GM12865 (cell line): Measurements from ENCODE around the gene FUBP1.

Experiments
- DNase-seq: peaks from one replicate; pipeline ENCODE4 v3.0.0; 2010; ENCODE audit warnings: low read depth
- H3K4me3 ChIP-seq: 2 replicates; pipeline ENCODE4 v1.5.1; 2011; ENCODE audit warnings: mild to moderate bottlenecking, low read depth, low read length, control low read depth
- TF ChIP-seq, protein P1 (sequence below): IDR thresholded peaks from 2 replicates; pipeline ENCODE4 v1.5.1; 2011; ENCODE audit warnings: low read length, control low read depth, low read depth, inconsistent platforms; ENCODE audit not compliant: insufficient read depth; ENCODE audit errors: missing control alignments

Gene FUBP1

GRCh38 chr1:77958850-77959249, 20.0 kb downstream of the FUBP1 start:
- TF ChIP-seq, protein P1, sequence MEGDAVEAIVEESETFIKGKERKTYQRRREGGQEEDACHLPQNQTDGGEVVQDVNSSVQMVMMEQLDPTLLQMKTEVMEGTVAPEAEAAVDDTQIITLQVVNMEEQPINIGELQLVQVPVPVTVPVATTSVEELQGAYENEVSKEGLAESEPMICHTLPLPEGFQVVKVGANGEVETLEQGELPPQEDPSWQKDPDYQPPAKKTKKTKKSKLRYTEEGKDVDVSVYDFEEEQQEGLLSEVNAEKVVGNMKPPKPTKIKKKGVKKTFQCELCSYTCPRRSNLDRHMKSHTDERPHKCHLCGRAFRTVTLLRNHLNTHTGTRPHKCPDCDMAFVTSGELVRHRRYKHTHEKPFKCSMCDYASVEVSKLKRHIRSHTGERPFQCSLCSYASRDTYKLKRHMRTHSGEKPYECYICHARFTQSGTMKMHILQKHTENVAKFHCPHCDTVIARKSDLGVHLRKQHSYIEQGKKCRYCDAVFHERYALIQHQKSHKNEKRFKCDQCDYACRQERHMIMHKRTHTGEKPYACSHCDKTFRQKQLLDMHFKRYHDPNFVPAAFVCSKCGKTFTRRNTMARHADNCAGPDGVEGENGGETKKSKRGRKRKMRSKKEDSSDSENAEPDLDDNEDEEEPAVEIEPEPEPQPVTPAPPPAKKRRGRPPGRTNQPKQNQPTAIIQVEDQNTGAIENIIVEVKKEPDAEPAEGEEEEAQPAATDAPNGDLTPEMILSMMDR: no peak
- no peak overlapping the region for H3K4me3 ChIP-seq
- DNase-seq: no peak

- TF ChIP-seq, protein P1: no peak
- H3K4me3 ChIP-seq: no peak overlapping the region
- DNase-seq: no peak
Measured at GRCh38 chr1:77958391-77958790, 20.5 kb downstream of the FUBP1 start.

DNA sequence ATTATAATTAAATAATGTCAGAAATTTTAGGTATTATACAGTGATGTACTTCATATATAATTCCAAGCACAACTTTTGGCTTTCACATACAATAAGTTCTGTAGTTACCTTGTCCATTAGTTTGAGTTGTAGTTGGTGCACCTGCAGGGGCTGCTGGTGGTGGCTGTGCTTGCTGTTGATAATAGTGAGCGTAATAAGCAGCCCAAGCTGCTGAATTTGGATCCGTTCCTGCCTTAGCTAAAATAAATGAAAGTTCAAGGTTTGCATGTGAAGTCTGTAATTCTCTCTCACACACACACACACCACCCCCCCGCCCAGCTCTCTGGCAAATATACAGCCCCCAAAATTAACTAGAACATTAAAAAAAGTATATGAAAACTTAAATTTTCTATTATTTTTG, 22.4 kb downstream of the FUBP1 start:
- H3K4me3 ChIP-seq: no peak overlapping the region
- DNase-seq: no peak
- TF ChIP-seq, protein P1: no peak

- H3K4me3 ChIP-seq: no peak overlapping the region
- TF ChIP-seq, protein P1: no peak
- no peak for DNase-seq
Measured at GRCh38 chr1:77955709-77956108, 23.2 kb downstream of the FUBP1 start.

DNA sequence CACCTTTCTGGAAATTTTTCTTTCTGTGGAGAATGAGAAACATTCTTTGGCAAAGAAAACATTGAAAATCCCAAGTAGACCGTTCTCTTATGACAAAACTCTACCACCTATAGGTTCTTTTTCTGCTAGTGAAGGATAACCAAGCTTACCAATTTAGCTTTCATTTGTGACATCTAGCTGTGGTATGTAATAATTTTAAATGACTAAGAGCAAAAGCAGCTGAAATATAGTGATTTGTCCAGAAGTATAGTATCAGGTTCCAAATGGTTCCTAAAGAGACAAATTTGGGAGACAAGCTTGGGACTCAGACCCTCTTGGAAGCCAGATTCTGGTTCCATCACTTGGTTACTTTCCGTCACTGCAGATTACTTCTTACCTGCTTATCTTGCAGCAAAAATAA, 24.4 kb downstream of the FUBP1 start:
- TF ChIP-seq, protein P1: no peak
- no peak overlapping the region for H3K4me3 ChIP-seq
- DNase-seq: no peak

- no peak overlapping the region for H3K4me3 ChIP-seq
- TF ChIP-seq, protein P1: no peak
- no peak for DNase-seq
Measured at GRCh38 chr1:77953907-77954306, 25.0 kb downstream of the FUBP1 start.

DNA sequence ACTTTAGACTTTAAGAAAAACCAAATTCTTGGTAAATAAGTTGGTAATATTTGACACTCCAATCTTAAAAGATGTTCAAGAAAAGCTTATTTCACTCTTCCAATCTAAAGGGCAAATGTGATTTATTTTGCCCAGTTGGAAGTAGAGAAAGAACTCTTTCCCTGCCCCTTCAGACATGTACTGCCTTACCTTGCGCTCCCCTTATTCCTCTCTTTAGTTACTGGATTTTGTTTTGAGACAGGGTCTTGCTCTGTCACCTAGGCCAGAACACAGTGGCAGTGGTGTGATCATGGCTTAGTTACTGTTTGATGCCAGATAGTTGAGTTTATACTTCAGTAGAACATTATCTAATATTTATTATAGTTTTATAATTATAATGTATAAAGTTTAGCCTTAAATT, 27.5 kb downstream of the FUBP1 start:
- TF ChIP-seq, protein P1: no peak
- DNase-seq: no peak
- H3K4me3 ChIP-seq: no peak overlapping the region
